ENCODE measurements around the gene MTX2. TPM values are rescaled to one million over a fixed set of nuclear protein-coding genes. Genes with fewer than 3 reads are reported as not detected.

The MTX2 gene
- total RNA-seq, 1 experiment from 2014 or later: 30.8 TPM

GRCh38 chr2:176234940-176235339, 34.3 kb upstream of the MTX2 start:
- Mint-ChIP-seq H3K27me3 (ENCODE audit: low read depth) (peaks cover 14% of the 10 kb centered on the region), H3K9me3 (no peaks in the 10 kb centered on the region), H3K4me3 (no peak overlapping the region), H3K36me3 (ENCODE audit: insufficient read depth in 1 of 3, low read depth in 3 of 3) (no peaks in the 10 kb centered on the region), H3K4me1 (no peaks in the 10 kb centered on the region), H3K27ac (no peak overlapping the region)
- no CpG with 5 or more reads among the region's 1 CpG for WGBS (ENCODE audit: extremely low coverage, insufficient read length, low lambda C conversion rate)
- no peak overlapping the region for H3K4ac ChIP-seq (ENCODE audit: low read depth, low read length)
- H4K5ac ChIP-seq (ENCODE audit: insufficient read length, low read depth, low read length): no peak overlapping the region
- TF ChIP-seq CTCF (conservative IDR thresholded peaks at IDR 0.05): no peak
- H3K23me2 ChIP-seq (ENCODE audit: insufficient read length, low read depth, low read length, poor library complexity, severe bottlenecking): no peaks in the 10 kb centered on the region
- H3K4me2 ChIP-seq (ENCODE audit: insufficient read depth, insufficient read length, low read length): no peak overlapping the region
- H4K20me1 ChIP-seq (ENCODE audit: control insufficient read depth, insufficient read depth, insufficient read length): no peaks in the 10 kb centered on the region
- no peak for DNase-seq
- no peak overlapping the region for H2AK5ac ChIP-seq (ENCODE audit: insufficient read length, low read length)
- H2BK20ac ChIP-seq (ENCODE audit: low read depth, low read length, poor library complexity, severe bottlenecking): no peak overlapping the region
- no peak overlapping the region for H3K18ac ChIP-seq (ENCODE audit: insufficient read length, low read depth, low read length)
- H2AFZ ChIP-seq (ENCODE audit: low read length): no peak overlapping the region
- H3K14ac ChIP-seq (ENCODE audit: insufficient read depth, low read length): no peak overlapping the region
- H3K4me1 ChIP-seq (ENCODE audit: insufficient read depth, low read length): no peaks in the 10 kb centered on the region
- no peak overlapping the region for H3K56ac ChIP-seq (ENCODE audit: insufficient read length, low read depth, low read length)
- H3K23ac ChIP-seq (ENCODE audit: insufficient read length, low read depth, low read length): no peak overlapping the region
- no peaks in the 10 kb centered on the region for H3K27me3 ChIP-seq (ENCODE audit: insufficient read depth, low read length)
- no peak overlapping the region for H3T11ph ChIP-seq (ENCODE audit: low read length)
- no peaks in the 10 kb centered on the region for H3K9me3 ChIP-seq (ENCODE audit: control insufficient read depth, low read depth, low read length)
- H3K79me1 ChIP-seq (ENCODE audit: insufficient read depth, low read depth, low read length, poor library complexity, severe bottlenecking): no peaks in the 10 kb centered on the region
- no peaks in the 10 kb centered on the region for H3K79me2 ChIP-seq (ENCODE audit: insufficient read depth, low read length)
- no peak overlapping the region for H2BK12ac ChIP-seq (ENCODE audit: insufficient read length, low read depth, low read length)
- no peak overlapping the region for H2BK120ac ChIP-seq (ENCODE audit: low read depth, low read length, poor library complexity, severe bottlenecking)
- H3K9ac ChIP-seq (ENCODE audit: extremely low read depth, insufficient read length, low read length): no peak overlapping the region
- no peak overlapping the region for H2BK5ac ChIP-seq (ENCODE audit: insufficient read length, low read length)
- H3K27ac ChIP-seq (ENCODE audit: insufficient read length, low read depth, low read length): no peak overlapping the region
- H4K8ac ChIP-seq (replicated peaks; ENCODE audit: insufficient read length, low read depth, low read length): no peak overlapping the region
- no peak overlapping the region for H4K91ac ChIP-seq (ENCODE audit: insufficient read length, low read depth, low read length)
- H2BK15ac ChIP-seq (ENCODE audit: low read depth, low read length): no peak overlapping the region
